ENCODE data around the gene UBAC2.
A peak's percentile ranks its signal among the peaks of the same experiment; 100 is the strongest.

UBAC2 gene

DNA sequence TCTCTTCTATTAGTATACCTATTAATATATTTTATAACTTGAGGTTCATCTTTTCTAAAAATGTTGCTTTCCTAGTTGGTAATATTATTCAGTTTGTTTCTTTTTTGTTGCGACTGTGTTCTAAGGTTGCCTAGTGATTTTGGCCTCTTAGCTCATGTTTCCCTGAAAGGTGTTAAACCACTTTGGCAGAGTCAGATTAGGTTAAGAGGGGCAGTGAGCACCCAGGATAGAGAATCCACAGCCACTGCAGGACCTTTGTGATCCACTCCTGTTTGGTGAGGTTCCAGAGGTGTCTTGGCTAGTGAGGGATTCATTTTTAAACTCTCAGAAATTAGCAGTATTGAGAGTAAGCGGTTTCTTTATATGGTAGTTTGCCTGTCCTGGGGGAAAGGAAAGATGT lies 72.5 kb downstream of the UBAC2 start:
- no peak for DNase-seq

- no peak for DNase-seq
These were observed 74.4 kb downstream of the UBAC2 start for GRCh38 chr13:99275093-99275469.

DNA sequence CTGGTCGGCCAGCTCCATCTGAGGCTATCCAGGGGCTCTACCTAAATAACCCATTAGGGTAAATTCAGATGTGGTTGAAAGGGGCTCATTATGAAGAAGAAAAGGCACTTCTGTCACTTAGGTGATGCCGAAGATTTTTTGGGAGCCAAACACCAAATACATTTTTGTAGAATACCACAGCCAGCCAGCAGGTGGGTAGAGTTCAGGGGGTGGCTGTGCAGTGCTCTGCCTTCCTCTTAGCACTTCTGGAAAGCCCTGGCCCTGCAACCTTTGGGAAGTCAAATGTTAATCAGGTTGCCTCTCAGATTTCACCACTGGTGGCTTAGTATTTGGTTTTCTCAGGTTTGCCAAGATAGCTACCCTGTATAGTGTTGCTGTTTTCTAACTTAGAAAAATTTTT lies 76.1 kb downstream of the UBAC2 start:
- peak in 1 of 2 donors; percentile 24 for DNase-seq

GRCh38 chr13:99277629-99278028 lies 77.0 kb downstream of the UBAC2 start:
- peak; percentile 91 to 94 for DNase-seq

- peak; percentile 46 to 54 for DNase-seq
These were observed 77.5 kb downstream of the UBAC2 start for GRCh38 chr13:99278200-99278599.

DNA sequence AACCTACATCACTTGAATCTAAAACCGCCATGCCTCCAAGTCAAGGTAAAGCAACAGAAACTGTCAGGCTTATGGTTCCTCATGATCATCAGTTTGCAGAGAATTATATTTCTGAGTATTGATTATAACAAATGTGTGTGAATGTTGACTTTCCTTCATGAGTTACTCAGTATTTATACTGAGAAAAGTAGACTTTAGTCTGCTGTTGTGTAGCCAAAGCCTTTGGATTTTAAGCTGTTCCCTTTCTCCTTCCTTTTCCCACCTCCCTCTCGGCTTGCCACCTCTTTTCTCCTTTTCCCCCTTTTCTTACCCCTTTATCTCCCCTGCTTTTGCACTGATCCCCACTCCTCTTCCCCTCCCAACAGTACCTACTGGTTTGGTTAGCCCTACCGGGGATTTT lies 78.2 kb downstream of the UBAC2 start:
- no peak for DNase-seq

- DNase-seq, result peak in 1 of 2 donors; percentile 18
These were observed 79.0 kb downstream of the UBAC2 start for GRCh38 chr13:99279637-99280036.

- peak; percentile 72 to 92 for DNase-seq
These were observed 79.5 kb downstream of the UBAC2 start for GRCh38 chr13:99280166-99280565.

DNA sequence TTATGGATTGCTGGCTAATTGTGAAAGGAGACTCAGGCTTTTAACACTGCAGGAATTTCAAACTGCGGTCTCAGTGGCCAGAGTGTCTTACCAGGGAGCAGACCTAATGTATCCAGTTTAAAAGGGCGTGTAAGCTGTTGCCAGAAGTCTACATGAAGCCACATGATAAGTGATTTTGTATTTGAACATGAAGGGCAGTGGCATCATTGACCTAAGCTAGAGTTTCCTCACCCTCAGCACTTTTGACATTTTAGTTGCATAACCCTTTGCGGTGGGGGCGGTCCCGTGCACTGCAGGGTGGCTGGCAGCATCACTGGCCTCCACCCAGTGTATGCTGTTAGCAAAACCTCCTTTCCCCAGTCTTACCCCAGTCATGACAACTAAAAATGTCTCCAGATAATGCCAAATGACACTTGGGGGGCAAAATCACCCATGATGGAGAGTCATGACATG lies 81.2 kb downstream of the UBAC2 start:
- peak; percentile 87 to 97 for DNase-seq

DNA sequence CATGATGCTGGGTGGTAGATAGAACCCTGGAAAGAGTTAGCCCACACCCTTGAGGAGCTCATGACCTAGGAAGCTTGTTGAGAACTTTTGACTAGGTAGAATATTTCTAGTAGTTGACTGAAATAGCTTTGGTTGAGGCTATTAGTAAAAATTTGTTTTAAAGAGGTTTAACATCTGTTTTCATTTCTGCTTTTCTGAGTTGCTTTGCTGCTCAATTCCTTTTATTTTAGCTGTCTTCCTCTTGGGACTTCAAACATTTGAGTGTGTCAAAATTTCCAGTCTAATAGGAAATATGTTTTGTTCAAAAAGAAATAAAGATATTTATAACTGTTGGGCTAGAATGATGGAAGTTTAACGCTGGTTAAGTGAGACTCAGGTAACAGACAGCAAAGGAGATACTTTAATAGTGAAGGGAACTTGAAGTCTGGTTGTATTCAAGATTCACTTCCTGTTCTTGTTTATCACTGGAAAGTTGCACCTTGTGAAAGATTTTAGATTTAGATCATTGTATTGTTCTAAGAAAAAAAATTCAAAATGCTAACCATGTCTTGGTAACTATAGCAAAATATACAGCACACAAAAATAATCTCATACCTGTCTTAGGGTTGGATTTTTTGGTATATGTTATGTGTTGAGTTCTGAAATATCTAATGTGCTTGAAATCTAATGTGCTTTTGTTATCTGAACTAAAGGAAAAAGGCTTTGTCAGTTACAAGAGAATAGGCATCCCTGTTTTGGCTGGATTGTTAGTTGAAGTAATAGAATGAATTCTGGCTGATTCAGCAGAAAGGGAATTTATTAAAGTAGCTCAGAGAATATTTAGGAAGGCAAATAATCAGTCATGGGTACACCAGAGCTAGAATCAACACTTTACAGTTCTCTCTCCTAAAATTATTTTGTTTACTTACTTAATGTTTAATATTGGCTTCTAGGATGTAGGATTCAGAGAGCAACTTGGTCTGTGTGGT lies 81.9 kb downstream of the UBAC2 start:
- peak in 1 of 2 donors; percentile 64 for DNase-seq

GRCh38 chr13:99285432-99286182 lies 85.0 kb downstream of the UBAC2 start:
- DNase-seq, result no peak

- no peak for DNase-seq
These were observed 86.9 kb downstream of the UBAC2 start for GRCh38 chr13:99287551-99287950.

DNA sequence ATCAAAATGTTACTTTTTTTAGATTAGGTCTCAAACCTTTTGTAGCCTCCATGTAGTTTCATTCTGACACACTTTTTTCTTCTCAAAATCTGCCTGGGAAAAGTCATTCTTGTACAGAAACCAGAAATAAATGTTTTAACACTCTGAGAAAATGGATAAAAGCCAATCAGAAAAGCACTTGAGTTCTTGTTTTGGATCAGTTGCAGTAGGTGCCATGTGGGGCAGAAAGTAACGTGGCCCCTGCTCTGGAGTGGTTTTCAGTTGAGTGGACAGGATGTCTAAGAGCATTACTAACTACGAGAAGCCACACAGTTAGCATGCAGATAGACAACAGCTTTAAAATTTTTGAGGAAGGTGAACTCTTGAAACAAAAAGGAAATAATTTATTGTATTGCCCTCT lies 87.4 kb downstream of the UBAC2 start:
- peak; percentile 38 to 52 for DNase-seq

GRCh38 chr13:99289271-99289670 lies 88.6 kb downstream of the UBAC2 start:
- peak; percentile 41 for DNase-seq

DNA sequence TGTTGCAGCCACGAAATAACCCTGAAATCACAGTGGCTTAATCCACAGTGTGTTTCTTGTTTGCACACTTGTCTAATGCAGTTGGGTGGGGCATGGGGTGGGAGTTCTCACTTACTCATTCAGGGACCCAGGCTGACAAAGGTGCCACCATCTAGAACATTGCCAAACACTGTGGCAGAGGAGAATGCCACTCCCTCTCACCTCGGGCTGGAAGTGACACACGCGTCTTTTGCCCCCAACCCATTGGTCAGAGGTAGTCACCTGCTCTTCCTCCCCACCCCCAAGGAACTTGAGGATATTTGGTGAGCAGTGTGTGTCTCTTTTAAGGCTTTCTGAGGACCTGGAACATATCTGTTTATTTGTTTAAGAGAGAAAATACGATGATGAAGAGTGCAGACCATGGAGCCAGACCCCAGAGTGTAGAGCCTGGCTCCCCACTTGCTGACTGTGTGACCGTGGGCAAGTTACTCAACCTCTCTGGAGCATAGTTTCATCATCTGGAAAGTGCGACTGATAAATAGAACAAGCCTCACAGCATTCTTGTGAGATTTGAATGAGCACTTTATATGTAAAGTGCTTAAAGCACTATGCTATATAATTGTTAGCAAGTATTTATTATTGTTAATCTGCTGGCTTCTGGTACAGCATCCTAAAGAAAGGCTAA lies 89.2 kb downstream of the UBAC2 start:
- no peak for DNase-seq

- no peak for DNase-seq
These were observed 90.2 kb downstream of the UBAC2 start for GRCh38 chr13:99290894-99291293.

DNA sequence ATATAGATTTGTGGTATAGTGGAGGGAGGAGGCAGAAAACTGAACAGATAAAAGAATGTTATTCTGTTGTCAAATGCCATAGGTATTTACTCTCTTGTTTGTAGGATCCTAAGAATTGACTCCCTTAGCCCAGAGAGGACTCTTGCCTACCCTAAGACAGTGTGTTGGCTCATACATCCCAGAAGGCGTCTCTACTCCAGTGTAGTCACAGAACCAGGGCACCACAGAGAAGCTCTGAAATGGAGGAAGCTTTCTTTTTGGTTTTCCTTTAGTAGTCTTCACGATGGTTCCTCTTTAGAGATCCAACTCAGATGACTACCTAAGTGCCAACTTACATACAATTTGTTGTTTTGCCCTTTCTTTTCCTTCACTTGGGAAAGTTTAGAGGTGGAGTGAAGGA lies 92.5 kb downstream of the UBAC2 start:
- peak; percentile 72 to 81 for DNase-seq

DNA sequence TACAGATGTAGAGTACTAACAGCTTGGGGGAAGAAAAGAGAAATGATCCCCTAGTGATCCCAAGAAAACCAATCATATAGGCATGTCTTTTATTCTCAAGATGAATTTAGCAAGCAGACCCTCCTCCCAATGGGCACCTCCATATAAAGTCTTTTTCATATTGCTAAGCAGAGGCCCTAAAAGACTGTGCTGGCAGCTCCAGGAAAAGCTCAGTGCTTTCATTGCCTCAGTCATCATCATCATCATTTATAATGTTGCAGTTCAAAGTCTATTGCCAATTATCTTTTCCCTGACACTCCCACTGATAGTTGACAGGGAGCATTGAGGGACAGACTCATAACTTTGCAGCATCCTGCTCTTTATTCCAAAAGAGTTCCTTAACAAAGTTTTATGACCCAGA lies 93.5 kb downstream of the UBAC2 start:
- no peak for DNase-seq

DNA sequence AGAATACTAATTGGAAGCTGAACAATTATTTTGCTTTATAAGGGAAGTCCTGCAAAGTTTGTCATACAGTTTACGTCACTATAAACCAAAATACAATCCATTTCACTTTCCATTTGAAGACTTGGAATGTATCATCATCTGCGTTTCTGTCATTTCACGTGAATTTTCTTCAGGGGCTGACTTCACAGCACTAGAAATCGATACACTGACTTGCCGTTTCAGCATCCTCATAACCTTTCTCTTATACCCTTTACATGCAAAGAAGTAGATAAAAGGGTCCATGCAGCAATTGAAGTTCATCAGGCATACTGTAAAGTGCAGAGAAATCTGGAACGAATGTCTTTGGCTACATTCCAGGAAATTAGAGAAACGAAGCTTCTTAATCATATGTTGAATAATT lies 94.3 kb downstream of the UBAC2 start:
- DNase-seq, result no peak

DNA sequence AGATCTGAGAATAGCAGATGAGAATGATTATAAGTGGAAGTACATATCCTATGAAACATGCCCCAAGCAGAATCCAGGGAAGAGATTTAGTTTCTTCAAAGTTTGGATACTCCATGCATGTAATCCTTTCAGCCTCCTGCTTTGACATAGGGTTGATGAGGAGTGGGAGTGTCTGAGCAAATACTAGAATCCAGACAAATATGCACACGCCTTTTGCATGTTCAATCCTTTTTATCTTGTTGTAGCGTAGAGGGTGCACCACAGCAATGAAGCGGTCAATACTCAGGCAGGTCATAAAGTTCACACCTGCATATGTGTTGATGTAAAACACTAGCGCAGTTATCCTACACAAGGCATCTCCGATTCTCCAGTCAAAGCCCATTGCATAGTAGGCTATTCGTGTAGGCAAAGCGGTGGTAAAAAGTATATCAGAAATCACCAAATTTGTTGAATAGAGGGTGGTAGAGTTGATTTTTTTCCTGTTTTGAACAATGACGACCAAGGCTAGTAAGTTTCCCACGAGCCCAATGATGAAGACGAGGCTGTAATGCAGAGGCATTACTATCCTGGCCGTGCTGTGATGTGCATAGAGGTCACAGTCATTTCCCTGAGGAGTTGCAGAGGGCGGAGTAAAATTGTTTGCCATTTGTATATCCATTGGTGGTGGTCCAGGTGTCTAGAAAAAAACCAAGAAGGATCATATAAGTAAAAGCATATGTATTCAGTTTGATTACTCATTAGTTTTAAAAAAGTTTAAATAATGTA lies 95.0 kb downstream of the UBAC2 start:
- no peak for DNase-seq

DNA sequence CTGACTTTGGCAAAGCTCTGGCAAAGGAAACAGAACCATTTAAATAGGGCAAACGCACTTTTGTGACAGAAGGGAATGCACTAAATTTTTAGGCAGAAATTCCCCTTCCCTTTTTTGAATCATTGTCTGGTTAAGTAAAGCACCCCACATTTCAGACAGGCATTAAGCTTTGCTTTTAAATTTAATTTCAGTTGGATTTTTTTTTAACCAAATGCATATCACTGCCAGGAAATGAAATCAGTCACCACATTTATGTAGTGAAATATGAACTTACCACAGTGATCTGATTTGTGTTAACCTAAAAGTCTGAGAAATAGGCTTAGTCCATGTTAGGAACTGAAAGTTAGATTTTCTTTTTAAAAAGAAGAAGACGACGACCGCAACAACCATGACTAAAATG lies 95.7 kb downstream of the UBAC2 start:
- DNase-seq, result peak in 1 of 2 donors; percentile 52

- no peak for DNase-seq
These were observed 96.7 kb downstream of the UBAC2 start for GRCh38 chr13:99297331-99297730.
